HG03025 (cell line): Measurements from ENCODE around the gene TACO1.

Experiments used
- ATAC-seq: cut with Tn5 transposase; IDR thresholded peaks from one replicate; pipeline ENCODE4 v1.9.1; 2021; ENCODE audit warnings: mild to moderate bottlenecking, moderate library complexity; ENCODE audit not compliant: unreplicated experiment, low FRiP score

The TACO1 gene

DNA sequence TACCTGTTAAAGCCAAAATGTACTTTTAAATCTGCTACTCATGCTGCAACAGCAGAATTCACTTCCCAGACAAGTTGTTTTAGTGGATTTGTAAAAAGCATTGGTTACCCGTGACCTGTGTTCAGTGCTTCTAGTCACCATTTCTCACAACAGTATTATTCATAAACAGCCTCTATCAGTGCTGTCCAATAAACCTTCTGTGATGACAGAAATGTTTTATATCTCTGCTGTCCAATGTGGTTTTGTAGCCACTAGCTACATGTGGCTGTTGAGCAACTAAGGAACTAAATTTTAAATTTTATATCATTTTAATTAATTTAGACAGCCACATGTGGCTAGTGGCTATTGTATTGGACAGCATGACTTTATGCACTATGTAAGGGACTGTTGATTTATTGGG lies 34.1 kb downstream of the TACO1 start:
- no peak for ATAC-seq

DNA sequence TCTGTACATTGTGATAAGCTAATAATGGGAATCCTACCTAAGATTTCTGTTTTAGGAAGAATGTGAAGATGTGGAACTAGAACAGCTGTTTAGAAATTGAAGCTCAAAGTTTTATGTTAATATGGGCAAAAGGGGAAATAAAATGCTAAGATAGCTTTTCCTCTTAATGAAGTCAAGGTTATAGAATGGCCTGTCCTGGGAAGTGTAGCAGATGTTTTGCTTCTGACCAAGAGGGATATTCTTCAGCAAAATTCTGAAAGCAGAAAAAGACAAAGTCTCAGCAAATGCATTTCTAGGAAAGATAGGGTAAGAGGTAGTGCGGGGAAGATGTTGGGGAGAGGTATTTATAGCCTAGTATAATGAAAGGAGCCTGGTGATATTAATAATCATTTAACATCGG lies 34.6 kb downstream of the TACO1 start:
- ATAC-seq, result no peak

DNA sequence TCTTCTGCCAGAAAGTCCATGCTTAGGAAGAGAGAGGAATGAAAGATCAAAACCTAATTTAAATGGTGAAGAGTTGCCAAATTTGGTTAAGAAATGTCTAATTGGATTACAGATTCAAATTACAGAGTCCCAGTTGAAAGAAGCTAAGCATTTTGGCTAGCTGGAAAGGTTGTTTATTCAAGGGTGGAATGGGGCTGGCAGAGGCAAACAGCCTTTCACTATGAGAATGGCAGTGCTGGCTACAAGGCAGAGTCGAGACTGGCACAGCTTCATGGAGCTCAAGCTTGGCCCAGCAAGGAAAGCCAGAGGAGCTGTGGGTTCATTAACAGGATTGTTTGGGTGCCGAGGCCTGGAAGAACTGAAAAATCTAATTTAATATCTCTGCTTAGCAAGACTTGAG lies 35.1 kb downstream of the TACO1 start:
- ATAC-seq, result no peak

DNA sequence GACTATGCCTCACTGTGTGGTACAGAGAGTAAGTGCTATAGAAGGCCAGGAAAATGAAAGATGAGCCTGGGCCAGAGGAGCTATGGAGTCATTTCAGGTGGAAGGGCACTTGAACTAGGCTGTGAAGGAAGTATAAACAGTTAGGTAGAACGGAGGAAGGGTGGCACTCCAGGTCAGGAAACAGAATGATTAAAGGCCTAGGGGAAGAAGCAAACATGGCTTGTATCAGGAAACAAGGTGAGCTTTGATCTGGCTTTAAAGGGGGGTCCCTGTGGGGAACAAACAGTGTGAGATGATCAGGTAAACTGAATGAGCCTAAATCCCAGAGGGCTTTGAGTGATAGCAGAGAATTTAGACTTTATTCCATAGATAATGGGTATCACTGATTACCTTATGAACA lies 38.4 kb downstream of the TACO1 start:
- ATAC-seq, result no peak

DNA sequence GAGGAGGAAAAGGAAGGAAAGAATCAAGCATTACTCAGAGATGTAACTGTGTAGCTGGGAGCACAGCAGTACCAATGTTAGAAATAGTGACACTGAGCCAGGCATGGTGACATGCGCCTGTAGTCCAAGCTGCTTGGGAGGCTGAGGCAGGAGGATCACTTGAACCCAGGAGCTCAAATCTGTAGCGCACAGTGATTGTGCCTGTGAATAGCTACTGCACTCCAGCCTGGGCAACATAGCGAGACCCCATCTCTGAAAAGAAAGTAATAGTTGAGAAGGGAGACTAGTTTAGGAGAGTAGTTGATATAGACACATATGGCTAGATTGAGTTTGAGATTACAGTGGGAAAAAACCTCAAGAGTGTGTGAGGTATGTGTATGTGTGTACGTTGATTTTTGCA lies 39.3 kb downstream of the TACO1 start:
- no peak for ATAC-seq

DNA sequence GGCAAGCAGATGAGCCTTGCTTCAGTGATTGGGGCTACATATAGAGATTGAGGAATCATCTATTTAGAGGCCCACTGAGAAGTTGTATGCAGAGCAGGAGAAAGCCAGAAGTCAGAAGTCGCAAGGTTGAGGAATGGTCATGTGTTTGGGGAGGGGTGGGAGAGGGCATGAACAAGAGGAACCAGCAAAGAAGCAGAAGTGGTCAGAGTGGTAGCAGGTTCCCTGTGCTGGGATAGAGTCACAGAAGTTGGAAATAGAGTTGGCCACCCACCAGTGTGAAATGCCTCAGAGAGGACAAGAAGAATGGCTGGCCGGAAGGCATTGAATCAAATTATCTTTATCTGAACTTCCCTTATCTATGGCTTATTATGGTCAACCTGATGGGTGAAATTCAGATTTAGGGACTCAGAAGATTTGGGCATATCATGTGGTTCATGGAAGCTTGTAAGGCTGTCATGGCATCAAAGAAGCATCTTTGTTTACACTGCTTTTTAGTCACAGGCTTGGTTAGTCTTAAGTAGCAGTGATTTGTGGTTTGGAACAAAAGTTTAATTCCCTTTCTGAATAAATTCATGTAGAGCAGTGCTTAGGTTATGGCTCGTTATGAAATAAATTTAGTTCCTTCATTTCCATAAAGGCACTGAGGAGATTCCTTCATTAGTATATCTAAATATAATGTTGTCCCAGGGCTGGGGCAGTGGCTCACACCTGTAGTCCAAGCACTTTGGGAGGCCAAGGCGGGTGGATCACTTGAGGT lies 41.2 kb downstream of the TACO1 start:
- no peak for ATAC-seq

DNA sequence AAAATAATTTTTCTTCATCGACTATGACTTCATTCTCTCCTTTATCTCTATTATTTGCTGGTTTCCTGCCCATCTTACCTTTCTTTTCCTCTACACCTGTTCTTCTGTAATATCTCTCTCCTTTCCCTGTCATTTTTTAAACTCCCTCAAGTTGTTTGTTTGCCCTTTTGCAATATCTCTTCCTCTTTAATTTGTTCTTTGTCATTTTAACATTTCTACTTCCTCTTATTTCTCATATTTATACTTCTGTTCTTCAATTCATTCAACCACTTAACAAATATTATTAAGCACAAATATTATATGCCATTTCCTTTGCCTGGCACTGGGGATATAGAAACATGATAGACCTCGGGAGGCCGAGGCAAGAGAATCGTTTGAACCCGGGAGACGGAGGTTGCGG lies 44.2 kb downstream of the TACO1 start:
- ATAC-seq, result no peak

DNA sequence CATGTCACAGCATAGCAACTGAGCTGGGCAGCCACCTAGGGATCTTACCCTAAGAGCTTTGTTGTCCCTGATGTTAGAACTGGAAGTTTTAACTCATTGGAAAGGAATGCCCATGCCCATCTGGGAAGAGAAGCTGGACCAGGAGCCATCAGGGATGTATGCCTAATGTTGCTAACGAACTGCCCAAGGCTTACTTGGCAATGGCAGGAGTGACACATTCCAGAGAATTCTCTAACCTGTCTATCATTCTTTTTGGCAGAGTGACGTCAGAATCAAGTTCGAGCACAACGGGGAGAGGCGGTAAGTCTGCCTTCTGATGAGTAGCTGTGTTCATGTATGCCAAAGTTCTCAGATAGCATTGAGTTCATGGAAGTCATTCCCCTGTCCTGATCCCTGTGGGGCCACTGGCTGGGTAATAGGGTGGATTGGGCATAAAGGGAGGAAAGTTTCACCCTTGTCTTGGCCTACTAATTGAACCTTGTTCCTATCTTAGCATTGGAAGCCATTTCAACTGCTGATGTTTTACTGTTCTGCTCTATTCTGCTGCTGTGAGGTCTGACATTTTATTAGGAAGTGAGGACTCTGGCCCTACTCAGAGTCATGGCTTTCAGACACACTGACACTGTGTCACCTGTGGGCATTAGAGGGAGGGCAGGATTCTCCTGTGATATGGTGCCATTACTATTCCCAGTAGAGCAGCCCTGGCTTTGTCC lies 45.2 kb downstream of the TACO1 start:
- peak; percentile 61 for ATAC-seq

DNA sequence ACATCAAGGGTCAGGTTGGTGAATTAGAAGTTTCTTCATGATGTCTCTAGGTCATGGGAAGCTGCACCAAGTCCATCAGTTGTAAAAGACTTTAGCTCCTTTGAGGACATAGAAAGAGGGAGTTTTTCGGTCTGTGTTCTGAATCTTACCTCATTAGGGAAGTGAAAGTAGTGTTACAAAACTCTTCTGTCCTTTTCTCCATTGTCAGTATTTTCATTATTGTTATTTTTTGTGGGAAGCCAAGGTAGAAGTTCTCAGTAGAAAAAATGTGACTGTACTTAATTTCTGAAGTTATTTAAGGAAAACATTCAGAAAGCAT lies 45.8 kb downstream of the TACO1 start:
- peak; percentile 53 for ATAC-seq

DNA sequence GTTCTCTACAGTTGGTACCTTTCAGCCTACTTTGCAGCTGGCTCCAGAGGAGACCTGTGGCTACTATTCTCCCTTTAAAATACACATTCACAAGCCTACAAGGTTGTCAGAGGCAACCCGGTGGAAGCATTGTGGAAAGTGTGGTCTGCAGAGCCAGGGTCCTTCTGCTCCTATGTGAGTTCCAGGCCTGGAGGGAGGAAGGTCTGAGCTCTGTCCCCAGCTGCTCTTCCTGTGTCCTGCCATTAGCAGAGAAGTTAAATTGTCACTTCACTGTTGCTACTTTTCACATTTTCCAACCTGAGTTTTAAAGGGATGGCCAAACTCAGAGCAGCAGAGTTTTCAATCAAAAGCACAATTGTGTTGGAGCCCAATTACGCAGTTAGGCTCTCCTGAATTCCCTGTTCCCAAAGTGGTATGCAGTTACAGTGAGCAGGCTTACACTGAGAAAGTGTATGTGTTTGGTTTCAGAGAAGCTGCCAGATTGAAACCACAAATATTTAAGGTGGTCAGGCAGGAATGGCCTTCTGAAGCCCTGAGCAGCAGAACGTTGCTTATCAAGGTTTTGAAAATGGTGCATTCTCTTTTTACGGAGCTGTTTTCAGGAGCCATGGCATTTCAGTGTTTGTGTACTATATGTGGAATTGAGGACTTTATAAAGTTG lies 46.5 kb downstream of the TACO1 start:
- no peak for ATAC-seq

DNA sequence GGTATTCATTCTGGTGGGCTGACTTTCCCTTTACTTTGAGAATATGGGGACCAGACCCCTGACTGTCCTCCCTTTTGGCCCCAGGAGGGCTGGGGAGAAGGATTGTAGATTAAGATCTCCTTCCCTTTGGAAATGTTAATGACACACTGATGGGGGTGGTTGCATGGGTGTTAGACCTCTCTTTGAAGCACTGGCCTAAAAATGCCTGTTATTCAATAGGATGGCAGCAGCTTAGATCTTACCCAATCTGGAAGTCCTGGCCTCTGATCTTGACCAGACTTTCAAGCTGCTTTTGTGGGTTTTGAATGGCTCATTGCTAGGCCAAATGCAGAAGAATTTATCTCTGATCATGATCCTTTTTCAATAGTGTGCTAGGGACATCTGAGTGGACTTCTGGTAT lies 47.2 kb downstream of the TACO1 start:
- ATAC-seq, result no peak

DNA sequence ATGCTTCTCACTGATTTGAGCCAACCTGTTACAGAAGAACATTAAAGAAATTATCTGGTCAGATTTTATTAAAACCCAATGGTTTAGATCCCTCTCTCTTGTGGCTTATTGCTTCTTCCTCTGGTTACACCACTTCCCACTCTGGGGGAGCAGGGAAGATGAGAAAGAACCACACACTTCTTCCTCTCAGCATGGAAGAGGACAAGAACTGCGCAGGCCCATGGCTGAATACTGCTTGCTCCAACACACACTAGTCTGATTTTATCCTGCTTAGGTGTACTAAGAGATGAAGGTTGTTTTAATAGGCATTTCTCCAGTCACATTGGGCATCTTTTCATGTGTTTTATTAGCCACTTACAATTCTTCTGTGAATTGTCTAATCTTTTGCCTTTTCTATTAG lies 49.1 kb downstream of the TACO1 start:
- no peak for ATAC-seq

DNA sequence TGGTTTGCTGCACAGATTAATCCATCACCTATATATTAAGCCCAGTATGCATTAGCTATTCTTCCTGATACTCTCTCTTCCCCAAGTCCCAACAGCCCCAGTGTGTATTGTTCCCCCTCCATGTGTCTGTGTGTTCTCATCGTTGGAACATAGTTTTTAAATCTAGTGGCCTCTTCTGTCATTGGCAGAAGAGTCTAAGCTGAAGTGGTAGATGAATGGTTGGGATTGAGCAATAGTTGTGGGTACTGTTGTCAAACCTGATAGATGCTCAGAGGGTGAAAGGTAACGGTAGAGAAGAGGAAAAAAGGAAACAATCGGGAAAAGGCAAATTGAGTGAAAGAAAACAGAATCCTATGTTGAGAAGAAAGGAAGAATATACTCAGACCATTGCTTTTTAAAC lies 51.4 kb downstream of the TACO1 start:
- ATAC-seq, result no peak

DNA sequence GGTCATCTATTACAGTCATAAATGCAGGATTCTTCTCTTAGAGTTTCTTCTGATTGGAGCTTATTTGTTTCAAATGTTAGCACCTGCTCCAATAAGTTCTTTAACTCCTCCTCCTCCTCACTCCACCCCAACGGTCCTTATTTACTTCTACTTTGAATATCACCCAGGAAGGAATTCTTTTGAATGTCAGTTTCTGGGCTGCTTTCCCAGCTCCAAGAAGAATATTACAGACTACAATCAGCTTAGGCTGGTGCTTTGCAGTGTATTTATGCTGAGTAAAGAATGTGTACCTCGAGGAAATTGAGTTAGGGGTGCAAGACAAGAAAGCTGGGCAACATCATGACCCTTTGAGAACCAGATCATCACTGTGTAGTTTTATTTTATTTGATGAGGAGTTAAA lies 52.4 kb downstream of the TACO1 start:
- ATAC-seq, result no peak

DNA sequence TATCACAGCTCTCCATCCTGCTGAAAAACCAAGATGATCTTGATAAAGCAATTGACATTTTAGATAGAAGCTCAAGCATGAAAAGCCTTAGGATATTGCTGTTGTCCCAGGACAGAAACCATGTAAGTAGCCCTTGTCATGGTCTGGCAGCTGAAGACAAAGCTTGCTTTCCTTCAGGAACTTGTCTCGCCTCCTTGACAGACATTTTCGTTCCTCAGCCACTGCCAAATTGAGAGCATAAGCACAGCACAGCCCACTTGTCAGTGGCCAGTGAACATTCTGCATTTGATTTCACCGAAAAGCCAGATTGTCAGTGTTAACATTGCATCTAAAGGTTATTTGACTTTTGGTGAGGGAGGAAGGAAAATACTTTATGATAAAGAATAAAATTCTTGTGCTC lies 57.1 kb downstream of the TACO1 start:
- ATAC-seq, result no peak
